GM12891 (cell line): ENCODE results near the gene LUC7L.
"Not testable (repeated sequence)": the region's sequence is repeated elsewhere in the genome, so short reads cannot be mapped to it uniquely, and the experiment has no call there.

Source experiments
- POLR2A ChIP-seq: IDR thresholded peaks from 2 replicates; pipeline ENCODE4 v1.6.1; 2011; ENCODE audit warnings: low read depth, low read length, control low read depth
- POLR2AphosphoS5 ChIP-seq: IDR thresholded peaks from 2 replicates; pipeline ENCODE4 v1.6.1; 2011; ENCODE audit warnings: low read depth, low read length, control low read depth
- TAF1 ChIP-seq: IDR thresholded peaks from 2 replicates; pipeline ENCODE4 v1.6.1; 2011; ENCODE audit warnings: low read depth, low read length, control low read depth

GRCh38 chr16:164134-164823 lies 65.0 kb downstream of the LUC7L start:
- not testable (repeated sequence) for TF ChIP-seq POLR2A, TAF1, POLR2AphosphoS5
